Islet of Langerhans (tissue), 1 donor: ENCODE data around the gene TEX22.

ENCODE experiments used
- FAIRE-seq: peaks from one replicate; lab custom pipeline; 2011; peaks lifted over from hg19 to GRCh38; lab: Jason Lieb, UNC

TEX22 gene

GRCh38 chr14:105420974-105421674 is 22.8 kb downstream of the TEX22 start:
- FAIRE-seq: no peak

DNA sequence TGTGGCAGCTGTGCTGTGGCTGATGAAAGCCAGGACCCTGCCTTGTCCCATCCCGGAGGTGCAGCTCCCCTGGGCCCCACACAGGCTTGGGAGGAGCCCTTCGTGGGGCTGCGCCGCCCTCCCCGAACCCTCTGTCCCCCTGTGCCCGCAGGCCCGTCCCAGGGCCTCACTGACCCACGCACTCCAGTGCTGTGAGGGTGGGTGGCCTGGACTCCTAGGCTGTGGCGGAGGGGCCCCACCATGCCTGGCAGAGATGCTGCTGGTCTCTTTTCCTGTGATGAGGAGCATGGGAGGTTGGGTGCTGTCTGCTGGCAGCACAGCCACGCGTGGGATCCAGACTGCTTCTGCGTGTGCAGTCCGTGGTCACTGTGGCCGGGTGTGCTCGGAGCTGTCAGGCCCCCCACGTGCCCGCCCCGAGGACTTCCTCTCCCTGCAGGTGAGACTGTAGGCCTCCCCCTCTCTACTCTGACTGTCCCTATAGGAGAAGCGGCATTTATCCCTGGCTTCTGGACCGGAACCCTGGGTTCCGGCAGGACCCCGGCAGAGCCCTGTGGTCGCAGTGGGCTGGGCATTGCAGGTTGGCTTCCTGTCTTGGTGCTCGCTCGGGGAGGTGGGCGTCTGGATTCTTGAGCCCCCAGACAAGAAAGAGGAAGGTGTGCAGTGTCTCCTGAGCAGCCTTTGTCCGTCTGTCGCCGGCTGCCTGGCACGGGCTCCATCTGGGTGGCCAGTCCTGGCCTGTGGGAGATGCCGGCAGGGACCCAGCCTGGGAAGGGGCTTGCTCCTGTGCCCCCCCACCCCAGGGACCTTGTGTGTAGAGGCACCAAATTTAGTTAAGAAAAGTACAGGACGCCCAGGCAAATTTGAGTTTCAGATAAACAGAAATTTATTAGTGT is 23.6 kb downstream of the TEX22 start:
- no peak for FAIRE-seq

DNA sequence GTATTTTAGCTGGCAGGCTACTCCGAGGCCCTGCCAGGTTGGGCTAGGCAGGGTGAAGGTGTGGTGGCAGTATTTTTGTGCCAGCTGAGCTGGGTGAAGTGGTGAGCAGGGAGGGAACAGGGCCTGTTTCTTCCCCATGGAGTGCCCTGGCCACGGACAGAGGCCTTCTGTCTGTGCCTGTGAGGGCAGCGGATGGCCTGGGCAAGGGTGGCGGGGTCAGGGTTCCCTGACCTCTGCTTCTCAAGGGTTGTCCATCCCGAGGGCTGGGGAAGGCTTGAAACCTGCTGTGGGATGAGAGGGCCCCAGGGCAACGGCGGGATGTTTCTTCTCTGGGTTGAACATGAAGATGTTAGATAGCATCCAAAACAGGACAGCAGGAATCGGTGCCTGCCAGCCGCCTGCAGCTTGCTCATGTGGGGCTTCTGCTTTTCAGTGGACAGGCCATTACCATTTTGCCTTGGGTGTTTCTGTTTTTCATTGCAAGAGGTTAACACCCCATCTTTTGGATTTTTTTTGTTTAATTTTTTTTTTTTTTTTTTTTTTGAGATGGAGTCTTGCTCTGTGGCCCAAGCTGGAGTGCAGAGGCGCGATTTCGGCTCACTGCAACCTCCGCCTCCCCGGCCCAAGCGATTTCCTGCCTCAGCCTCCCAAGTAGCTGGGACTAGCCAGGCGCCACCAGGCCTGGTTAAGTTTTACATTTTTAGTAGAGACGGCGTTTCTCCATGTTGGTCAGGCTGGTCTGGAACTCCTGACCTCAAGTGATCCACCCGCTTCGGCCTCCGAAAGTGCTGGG is 24.6 kb downstream of the TEX22 start:
- no peak for FAIRE-seq

- no peak for FAIRE-seq
These were observed 25.3 kb downstream of the TEX22 start for GRCh38 chr14:105423488-105424195.

GRCh38 chr14:105424861-105425260 is 26.5 kb downstream of the TEX22 start:
- no peak for FAIRE-seq

- FAIRE-seq: no peak
These were observed 27.5 kb downstream of the TEX22 start for GRCh38 chr14:105425823-105426247.

- no peak for FAIRE-seq
These were observed 28.2 kb downstream of the TEX22 start for GRCh38 chr14:105426416-105427130.

DNA sequence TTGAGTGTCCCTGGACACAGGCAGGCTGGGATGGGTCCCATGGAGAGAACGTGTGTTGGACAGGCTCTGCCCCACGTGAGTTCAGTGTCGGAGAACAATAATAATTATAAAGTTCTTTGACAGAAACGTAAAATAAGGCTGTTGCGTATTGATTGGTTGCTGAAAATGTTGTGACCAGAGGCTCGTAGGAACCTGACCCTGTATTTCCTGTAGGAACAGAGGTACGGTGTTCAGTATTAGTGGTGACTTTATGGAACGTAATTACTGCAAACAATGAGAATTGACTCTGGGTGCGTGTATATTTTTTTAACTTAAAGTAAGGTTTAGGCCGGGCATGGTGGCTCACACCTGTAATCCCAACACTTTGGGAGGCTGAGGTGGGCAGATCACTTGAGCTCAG is 29.1 kb downstream of the TEX22 start:
- no peak for FAIRE-seq

DNA sequence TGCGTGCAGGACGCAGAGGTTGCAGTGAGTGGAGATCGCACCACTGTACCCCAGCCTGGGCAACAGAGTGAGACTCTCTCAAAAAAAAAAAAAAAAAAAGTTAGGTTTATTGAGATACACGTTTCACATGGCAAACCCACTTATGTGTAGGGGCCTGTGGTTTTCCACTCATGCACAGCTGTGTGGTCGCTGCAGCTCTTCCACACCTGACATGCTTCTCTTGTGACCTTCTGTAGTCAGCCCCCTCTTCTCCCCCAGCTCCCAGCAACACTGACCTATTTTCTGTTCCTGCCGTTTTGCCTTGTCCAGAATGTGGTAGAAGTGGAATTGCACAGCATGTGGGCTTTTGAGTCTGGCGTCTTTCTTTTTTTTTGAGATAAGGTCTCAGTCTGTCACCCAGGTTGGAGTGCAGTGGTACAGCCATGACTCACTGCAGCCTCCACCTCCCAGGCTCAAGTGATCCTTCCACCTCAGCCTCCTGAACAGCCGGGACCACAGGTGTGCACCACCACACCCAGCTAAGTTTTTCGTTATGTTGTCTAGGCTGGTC is 29.7 kb downstream of the TEX22 start:
- FAIRE-seq: no peak

- no peak for FAIRE-seq
These were observed 31.7 kb downstream of the TEX22 start for GRCh38 chr14:105430042-105430441.

DNA sequence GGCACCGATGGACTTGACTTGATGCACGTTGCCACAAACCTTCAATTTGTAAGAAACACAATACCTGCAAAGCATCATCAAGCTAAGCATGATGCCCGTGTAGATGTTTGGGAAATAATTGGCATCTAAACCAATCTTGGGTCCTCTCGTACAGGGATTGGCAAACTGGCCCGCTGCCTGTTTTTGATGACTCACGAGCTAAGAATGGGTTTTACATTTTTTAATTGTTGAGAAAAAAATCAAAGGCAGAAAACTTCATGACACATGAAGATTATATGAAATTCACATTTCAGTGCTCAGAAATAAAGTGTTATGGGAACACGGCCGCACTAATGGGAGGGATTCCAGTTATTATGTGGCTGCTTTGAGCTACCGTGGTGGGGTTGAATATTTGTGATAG is 32.2 kb downstream of the TEX22 start:
- FAIRE-seq: no peak

DNA sequence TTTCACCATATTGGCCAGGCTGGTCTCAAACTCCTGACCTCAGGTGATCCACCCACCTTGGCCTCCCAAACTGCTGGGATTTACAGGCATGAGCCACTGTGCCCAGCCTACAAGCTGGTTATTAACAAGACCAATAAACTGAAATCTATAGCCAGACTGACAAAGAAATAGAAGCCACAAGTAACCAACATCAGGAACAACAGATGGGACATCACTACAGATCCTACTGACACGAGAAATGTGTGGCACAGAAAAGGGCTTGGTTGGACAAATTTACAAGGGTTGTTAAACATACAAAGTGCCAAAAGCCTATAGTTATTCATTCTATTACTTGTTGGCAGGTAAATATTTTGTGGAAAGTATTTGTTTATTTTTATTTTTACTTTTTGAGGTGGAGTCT is 32.9 kb downstream of the TEX22 start:
- FAIRE-seq: no peak

DNA sequence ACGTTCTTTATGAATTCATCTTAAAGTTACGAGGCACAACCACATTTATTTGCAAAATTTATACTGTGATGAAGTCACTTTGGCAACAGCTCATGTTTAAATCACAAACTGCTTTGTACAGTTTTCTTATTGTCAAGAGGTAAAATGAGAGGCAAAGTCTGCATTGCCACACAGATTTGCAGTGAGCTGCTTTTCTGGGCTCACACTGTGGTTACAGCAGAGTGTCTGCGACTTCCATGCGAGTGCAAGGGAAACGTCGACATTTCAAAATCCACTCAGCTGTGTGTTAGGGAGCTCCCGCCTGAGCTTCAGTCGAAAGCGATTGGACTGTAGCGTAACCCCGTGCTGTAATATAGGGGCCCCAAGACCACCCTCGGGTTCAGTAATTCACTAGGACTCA is 34.3 kb downstream of the TEX22 start:
- no peak for FAIRE-seq

DNA sequence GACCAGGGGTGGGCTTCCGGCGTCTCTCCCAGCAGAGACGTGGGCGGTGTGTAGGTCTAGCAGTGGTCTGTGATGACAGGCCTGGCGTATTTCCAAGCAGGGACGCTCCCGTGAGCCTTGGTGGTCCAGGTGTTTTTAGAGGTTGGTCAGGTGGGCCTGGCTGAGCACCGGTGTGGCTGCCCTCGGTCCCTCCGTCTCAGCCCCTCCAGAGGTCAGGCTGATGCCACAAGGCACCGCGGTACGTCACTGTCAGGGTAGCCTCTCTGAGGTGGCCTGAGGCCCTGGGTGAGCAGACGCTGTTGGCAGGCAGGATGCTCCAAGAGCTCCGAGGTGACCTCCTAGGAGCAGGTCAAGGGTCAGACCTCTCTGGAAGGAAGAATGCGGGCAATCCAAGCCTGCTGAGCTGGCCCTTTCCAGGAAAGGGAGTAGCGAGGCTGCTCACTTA is 34.8 kb downstream of the TEX22 start:
- FAIRE-seq: no peak

DNA sequence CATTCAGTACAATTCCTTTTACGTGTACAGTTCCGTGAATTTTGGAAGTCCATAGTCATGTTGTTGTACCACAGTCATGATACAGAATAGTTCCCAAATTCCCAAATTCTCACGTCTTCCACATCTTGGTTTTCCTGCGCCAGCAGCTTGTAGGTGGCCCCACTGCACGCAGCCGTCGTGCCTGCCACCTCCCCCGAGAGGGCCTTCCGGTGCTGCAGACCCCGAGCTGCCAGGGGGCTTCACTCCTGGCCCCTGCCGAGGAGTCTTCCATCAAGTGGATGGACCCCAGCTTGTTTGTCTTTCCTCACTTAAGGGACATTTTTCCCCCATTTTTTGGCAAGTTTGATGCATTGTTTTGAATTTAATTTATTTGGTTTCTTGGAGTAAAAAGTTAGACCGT is 38.1 kb downstream of the TEX22 start:
- FAIRE-seq: no peak

GRCh38 chr14:105436891-105437722 is 38.8 kb downstream of the TEX22 start:
- FAIRE-seq: no peak

- no peak for FAIRE-seq
These were observed 39.6 kb downstream of the TEX22 start for GRCh38 chr14:105437723-105438500.

GRCh38 chr14:105439179-105439578 is 40.8 kb downstream of the TEX22 start:
- no peak for FAIRE-seq
